ENCODE measurements around the gene SLFN5. TPM values are rescaled to one million over a fixed set of nuclear protein-coding genes. Genes with fewer than 3 reads are reported as not detected.
"Not testable (repeated sequence)": the region's sequence is repeated elsewhere in the genome, so short reads cannot be mapped to it uniquely, and the experiment has no call there.

The SLFN5 gene
- total RNA-seq, 4 donors from 2014 or later: 7.3 to 20.4 (median 14.0) TPM

- 90 to 100% methylated on average over 1 to 2 of the region's 2 CpGs for WGBS, 2 donors
Measured at GRCh38 chr17:35222452-35222851, 20.4 kb upstream of the SLFN5 start.

GRCh38 chr17:35224436-35224835 is 18.4 kb upstream of the SLFN5 start:
- intact Hi-C loops (cut with DNase I): no loop called here
- H3K27ac ChIP-seq: no peak overlapping the region
- no peak for TF ChIP-seq POLR2A (IDR thresholded peaks at IDR 0.05)
- TF ChIP-seq, protein P1, sequence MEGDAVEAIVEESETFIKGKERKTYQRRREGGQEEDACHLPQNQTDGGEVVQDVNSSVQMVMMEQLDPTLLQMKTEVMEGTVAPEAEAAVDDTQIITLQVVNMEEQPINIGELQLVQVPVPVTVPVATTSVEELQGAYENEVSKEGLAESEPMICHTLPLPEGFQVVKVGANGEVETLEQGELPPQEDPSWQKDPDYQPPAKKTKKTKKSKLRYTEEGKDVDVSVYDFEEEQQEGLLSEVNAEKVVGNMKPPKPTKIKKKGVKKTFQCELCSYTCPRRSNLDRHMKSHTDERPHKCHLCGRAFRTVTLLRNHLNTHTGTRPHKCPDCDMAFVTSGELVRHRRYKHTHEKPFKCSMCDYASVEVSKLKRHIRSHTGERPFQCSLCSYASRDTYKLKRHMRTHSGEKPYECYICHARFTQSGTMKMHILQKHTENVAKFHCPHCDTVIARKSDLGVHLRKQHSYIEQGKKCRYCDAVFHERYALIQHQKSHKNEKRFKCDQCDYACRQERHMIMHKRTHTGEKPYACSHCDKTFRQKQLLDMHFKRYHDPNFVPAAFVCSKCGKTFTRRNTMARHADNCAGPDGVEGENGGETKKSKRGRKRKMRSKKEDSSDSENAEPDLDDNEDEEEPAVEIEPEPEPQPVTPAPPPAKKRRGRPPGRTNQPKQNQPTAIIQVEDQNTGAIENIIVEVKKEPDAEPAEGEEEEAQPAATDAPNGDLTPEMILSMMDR (IDR thresholded peaks at IDR 0.05): no peak
- no peak for DNase-seq
- H3K27me3 ChIP-seq: peaks cover 0 to 5% (median 0%) of the 10 kb centered on the region in 4 donors
- H3K4me3 ChIP-seq: no peak overlapping the region
- peaks cover 0 to 6% (median 3%) of the 10 kb centered on the region in 3 donors for H3K4me1 ChIP-seq
- no peaks in the 10 kb centered on the region for H3K36me3 ChIP-seq
- H3K9me3 ChIP-seq: peaks cover 0 to 9% (median 3%) of the 10 kb centered on the region in 3 donors
- WGBS, 2 donors: 32 to 35% methylated on average over 1 of the region's 1 CpG

More at GRCh38 chr17:35222452-35222851, 20.4 kb upstream of the SLFN5 start:
- Histone ChIP-seq H3K27ac (no peak overlapping the region), H3K4me3 (no peak overlapping the region), H3K27me3 (peaks cover 0 to 5% (median 0%) of the 10 kb centered on the region in 4 donors), H3K9me3 (peaks cover 0 to 9% (median 3%) of the 10 kb centered on the region in 3 donors), H3K36me3 (no peaks in the 10 kb centered on the region), H3K4me1 (peaks cover 0 to 15% (median 6%) of the 10 kb centered on the region in 3 donors)
- intact Hi-C loops (cut with DNase I): no loop called here
- no peak for DNase-seq
- no peak for TF ChIP-seq POLR2A (IDR thresholded peaks at IDR 0.05)
- TF ChIP-seq, protein P1 (IDR thresholded peaks at IDR 0.05): no peak

GRCh38 chr17:35227546-35227945 is 15.3 kb upstream of the SLFN5 start:
- Histone ChIP-seq H3K9me3 (peaks cover 0 to 3% (median 0%) of the 10 kb centered on the region in 3 donors), H3K27me3 (no peaks in the 10 kb centered on the region), H3K27ac (no peak overlapping the region), H3K4me3 (no peak overlapping the region), H3K36me3 (no peaks in the 10 kb centered on the region), H3K4me1 (no peaks in the 10 kb centered on the region)
- TF ChIP-seq POLR2A (IDR thresholded peaks at IDR 0.05): no peak
- TF ChIP-seq, protein P1 (IDR thresholded peaks at IDR 0.05): no peak
- intact Hi-C loops (cut with DNase I): no loop called here
- no peak for DNase-seq
- WGBS, 2 donors: 87 to 98% methylated on average over 2 of the region's 2 CpGs

GRCh38 chr17:35229638-35230037 is 13.2 kb upstream of the SLFN5 start:
- no peaks in the 10 kb centered on the region for H3K4me1 ChIP-seq
- no peak for DNase-seq
- H3K4me3 ChIP-seq: no peak overlapping the region
- H3K9me3 ChIP-seq: no peaks in the 10 kb centered on the region
- intact Hi-C loops (cut with DNase I): no loop called here
- no peak overlapping the region for H3K27ac ChIP-seq
- TF ChIP-seq, protein P1 (IDR thresholded peaks at IDR 0.05): no peak
- TF ChIP-seq POLR2A (IDR thresholded peaks at IDR 0.05): no peak
- WGBS, 2 donors: 64 to 73% methylated on average over 1 of the region's 1 CpG
- H3K36me3 ChIP-seq: no peaks in the 10 kb centered on the region
- no peaks in the 10 kb centered on the region for H3K27me3 ChIP-seq

- WGBS, 2 donors: 85 to 88% methylated on average over 4 of the region's 4 CpGs
- H3K4me1 ChIP-seq; H3K27me3 ChIP-seq; DNase-seq; H3K27ac ChIP-seq; intact Hi-C loops (cut with DNase I); H3K4me3 ChIP-seq; H3K36me3 ChIP-seq; H3K9me3 ChIP-seq: not testable (repeated sequence)
Measured at GRCh38 chr17:35234315-35234714, 8.6 kb upstream of the SLFN5 start.

DNA sequence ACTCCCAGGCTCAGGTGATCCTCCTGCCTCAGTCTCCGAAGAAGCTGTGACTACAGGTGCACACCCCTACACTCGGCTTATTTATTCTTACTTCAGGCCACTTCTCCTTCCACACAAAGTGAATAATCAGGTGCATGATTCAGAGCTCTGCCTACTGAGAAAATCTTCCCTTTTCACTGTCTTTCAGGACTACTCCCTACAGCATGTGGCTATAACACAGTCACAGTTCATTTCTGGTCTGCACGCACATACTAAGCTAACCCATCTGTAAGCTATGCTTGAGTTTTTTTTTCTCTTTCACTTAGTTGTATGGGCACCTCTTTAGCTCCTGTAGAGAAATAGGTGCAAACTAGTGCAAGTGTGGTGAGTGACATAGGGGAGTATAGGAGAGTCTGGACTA is 7.6 kb upstream of the SLFN5 start:
- Histone ChIP-seq H3K9me3 (no peaks in the 10 kb centered on the region), H3K4me1 (no peaks in the 10 kb centered on the region), H3K36me3 (no peaks in the 10 kb centered on the region), H3K4me3 (no peak overlapping the region), H3K27ac (no peak overlapping the region), H3K27me3 (no peaks in the 10 kb centered on the region)
- no peak for DNase-seq
- TF ChIP-seq, protein P1 (IDR thresholded peaks at IDR 0.05): no peak
- TF ChIP-seq POLR2A (IDR thresholded peaks at IDR 0.05): no peak
- intact Hi-C loops (cut with DNase I): no loop called here
- 74 to 79% methylated on average over 3 of the region's 3 CpGs for WGBS, 2 donors

All from esophagus squamous epithelium (tissue), 5 donors.